ENCODE data around the gene RGS1. TPM values are rescaled to one million over a fixed set of nuclear protein-coding genes. Genes with fewer than 3 reads are reported as not detected.

The RGS1 gene
- total and polyA plus RNA-seq, 2 experiments from 2014 or later: not detected

DNA sequence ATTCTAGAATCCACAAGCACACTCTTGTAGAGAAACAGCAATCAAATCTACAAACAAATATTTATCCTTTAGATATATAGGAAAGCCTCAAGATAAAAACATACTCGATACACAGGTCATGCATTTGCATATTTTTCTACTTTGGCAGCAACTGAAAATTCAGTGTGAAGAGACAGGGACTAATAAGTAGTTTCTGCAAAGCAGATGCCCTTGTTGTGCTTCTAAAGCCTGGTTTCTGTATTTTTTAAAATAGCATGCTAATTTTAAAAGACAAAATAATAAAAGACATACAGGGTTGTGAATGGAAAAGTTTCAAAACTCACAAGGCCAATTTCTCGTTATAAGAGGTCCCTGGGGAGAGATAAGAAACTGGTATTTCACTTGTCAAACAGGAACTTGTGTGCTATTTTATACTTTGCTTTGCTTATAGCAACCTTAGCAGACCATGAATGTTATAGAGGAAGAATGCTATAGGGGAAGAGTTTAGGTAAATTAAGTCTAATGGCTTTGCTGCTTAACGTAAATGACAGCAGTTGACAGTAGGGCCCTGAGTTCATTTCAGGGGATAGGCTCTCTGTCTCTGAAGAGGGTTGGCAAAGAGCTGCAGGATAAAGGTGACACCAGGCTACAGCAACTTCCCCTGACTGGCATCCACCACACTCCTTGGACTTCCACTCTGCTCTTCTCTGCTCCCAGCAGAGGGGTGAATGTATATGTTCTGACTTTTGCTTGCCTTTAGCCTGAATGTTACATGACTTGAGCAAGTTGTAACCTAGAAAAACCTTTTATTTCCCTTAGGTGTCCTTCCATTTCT, 51.0 kb downstream of the RGS1 start (continued):
- TF ChIP-seq, protein P1, sequence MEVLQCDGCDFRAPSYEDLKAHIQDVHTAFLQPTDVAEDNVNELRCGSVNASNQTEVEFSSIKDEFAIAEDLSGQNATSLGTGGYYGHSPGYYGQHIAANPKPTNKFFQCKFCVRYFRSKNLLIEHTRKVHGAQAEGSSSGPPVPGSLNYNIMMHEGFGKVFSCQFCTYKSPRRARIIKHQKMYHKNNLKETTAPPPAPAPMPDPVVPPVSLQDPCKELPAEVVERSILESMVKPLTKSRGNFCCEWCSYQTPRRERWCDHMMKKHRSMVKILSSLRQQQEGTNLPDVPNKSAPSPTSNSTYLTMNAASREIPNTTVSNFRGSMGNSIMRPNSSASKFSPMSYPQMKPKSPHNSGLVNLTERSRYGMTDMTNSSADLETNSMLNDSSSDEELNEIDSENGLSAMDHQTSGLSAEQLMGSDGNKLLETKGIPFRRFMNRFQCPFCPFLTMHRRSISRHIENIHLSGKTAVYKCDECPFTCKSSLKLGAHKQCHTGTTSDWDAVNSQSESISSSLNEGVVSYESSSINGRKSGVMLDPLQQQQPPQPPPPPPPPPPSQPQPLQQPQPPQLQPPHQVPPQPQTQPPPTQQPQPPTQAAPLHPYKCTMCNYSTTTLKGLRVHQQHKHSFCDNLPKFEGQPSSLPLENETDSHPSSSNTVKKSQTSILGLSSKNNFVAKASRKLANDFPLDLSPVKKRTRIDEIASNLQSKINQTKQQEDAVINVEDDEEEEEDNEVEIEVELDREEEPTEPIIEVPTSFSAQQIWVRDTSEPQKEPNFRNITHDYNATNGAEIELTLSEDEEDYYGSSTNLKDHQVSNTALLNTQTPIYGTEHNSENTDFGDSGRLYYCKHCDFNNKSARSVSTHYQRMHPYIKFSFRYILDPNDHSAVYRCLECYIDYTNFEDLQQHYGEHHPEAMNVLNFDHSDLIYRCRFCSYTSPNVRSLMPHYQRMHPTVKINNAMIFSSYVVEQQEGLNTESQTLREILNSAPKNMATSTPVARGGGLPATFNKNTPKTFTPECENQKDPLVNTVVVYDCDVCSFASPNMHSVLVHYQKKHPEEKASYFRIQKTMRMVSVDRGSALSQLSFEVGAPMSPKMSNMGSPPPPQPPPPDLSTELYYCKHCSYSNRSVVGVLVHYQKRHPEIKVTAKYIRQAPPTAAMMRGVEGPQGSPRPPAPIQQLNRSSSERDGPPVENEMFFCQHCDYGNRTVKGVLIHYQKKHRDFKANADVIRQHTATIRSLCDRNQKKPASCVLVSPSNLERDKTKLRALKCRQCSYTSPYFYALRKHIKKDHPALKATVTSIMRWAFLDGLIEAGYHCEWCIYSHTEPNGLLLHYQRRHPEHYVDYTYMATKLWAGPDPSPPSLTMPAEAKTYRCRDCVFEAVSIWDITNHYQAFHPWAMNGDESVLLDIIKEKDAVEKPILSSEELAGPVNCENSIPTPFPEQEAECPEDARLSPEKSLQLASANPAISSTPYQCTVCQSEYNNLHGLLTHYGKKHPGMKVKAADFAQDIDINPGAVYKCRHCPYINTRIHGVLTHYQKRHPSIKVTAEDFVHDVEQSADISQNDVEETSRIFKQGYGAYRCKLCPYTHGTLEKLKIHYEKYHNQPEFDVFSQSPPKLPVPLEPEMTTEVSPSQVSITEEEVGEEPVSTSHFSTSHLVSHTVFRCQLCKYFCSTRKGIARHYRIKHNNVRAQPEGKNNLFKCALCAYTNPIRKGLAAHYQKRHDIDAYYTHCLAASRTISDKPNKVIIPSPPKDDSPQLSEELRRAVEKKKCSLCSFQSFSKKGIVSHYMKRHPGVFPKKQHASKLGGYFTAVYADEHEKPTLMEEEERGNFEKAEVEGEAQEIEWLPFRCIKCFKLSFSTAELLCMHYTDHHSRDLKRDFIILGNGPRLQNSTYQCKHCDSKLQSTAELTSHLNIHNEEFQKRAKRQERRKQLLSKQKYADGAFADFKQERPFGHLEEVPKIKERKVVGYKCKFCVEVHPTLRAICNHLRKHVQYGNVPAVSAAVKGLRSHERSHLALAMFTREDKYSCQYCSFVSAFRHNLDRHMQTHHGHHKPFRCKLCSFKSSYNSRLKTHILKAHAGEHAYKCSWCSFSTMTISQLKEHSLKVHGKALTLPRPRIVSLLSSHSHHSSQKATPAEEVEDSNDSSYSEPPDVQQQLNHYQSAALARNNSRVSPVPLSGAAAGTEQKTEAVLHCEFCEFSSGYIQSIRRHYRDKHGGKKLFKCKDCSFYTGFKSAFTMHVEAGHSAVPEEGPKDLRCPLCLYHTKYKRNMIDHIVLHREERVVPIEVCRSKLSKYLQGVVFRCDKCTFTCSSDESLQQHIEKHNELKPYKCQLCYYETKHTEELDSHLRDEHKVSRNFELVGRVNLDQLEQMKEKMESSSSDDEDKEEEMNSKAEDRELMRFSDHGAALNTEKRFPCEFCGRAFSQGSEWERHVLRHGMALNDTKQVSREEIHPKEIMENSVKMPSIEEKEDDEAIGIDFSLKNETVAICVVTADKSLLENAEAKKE (CRISPR knock-in tag; IDR thresholded peaks at IDR 0.05): no peak
- TF ChIP-seq, protein P2, sequence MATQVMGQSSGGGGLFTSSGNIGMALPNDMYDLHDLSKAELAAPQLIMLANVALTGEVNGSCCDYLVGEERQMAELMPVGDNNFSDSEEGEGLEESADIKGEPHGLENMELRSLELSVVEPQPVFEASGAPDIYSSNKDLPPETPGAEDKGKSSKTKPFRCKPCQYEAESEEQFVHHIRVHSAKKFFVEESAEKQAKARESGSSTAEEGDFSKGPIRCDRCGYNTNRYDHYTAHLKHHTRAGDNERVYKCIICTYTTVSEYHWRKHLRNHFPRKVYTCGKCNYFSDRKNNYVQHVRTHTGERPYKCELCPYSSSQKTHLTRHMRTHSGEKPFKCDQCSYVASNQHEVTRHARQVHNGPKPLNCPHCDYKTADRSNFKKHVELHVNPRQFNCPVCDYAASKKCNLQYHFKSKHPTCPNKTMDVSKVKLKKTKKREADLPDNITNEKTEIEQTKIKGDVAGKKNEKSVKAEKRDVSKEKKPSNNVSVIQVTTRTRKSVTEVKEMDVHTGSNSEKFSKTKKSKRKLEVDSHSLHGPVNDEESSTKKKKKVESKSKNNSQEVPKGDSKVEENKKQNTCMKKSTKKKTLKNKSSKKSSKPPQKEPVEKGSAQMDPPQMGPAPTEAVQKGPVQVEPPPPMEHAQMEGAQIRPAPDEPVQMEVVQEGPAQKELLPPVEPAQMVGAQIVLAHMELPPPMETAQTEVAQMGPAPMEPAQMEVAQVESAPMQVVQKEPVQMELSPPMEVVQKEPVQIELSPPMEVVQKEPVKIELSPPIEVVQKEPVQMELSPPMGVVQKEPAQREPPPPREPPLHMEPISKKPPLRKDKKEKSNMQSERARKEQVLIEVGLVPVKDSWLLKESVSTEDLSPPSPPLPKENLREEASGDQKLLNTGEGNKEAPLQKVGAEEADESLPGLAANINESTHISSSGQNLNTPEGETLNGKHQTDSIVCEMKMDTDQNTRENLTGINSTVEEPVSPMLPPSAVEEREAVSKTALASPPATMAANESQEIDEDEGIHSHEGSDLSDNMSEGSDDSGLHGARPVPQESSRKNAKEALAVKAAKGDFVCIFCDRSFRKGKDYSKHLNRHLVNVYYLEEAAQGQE (IDR thresholded peaks at IDR 0.05; ENCODE audit: unreplicated experiment): no peak
- TF ChIP-seq EZH2phosphoT487 (IDR thresholded peaks at IDR 0.05; ENCODE audit: unreplicated experiment): no peak
- TF ChIP-seq CREB1 (CRISPR knock-in tag; IDR thresholded peaks at IDR 0.05; ENCODE audit: low read depth): no peak
- TF ChIP-seq, protein P3, sequence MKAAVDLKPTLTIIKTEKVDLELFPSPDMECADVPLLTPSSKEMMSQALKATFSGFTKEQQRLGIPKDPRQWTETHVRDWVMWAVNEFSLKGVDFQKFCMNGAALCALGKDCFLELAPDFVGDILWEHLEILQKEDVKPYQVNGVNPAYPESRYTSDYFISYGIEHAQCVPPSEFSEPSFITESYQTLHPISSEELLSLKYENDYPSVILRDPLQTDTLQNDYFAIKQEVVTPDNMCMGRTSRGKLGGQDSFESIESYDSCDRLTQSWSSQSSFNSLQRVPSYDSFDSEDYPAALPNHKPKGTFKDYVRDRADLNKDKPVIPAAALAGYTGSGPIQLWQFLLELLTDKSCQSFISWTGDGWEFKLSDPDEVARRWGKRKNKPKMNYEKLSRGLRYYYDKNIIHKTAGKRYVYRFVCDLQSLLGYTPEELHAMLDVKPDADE (IDR thresholded peaks at IDR 0.05): no peak
- TF ChIP-seq POLR2AphosphoS5 (IDR thresholded peaks at IDR 0.05; ENCODE audit: low read depth): no peak
- no peak for TF ChIP-seq ZNF114 (CRISPR knock-in tag; IDR thresholded peaks at IDR 0.05)
- TF ChIP-seq EZH2 (IDR thresholded peaks at IDR 0.05; ENCODE audit: low read depth, unreplicated experiment): no peak
